MCF 10A (cell line): Measurements from ENCODE around the gene TIAM2. TPM values are rescaled to one million over a fixed set of nuclear protein-coding genes. Genes with fewer than 3 reads are reported as not detected.

Experiments
- BruUV-seq: library from RNA; stranded (reverse); fragments of 400-500 nt; replicated peaks from 2 replicates; lab custom pipeline; 2021; lab: Mats Ljungman, UMichigan
- CTCF ChIA-PET: fragments of 300-600 bp; sonication (Branson Sonifier 250); formaldehyde crosslinking; extraction: SDS; loops from one replicate; lab custom pipeline; 2021; ENCODE audit warnings: antibody characterized with exemption, inconsistent platforms; lab: Yijun Ruan, JAX
- POLR2A ChIA-PET: fragments of 300-600, 350-650 bp; sonication (Branson Sonifier 250); formaldehyde crosslinking; extraction: SDS; loops from one replicate; lab custom pipeline; 2020; ENCODE audit warnings: antibody characterized with exemption, inconsistent platforms; lab: Yijun Ruan, JAX
- DNase-seq: peaks from one replicate; pipeline ENCODE4 v3.0.0-alpha.2; 2018; ENCODE audit not compliant: unreplicated experiment
- H3K27ac Mint-ChIP-seq: one replicate; pipeline ENCODE4 v1.8.0; 2022; ENCODE audit warnings: mild to moderate bottlenecking, low read depth, mixed read lengths; ENCODE audit not compliant: unreplicated experiment
- H3K27me3 Mint-ChIP-seq: one replicate; pipeline ENCODE4 v1.8.0; 2022; ENCODE audit warnings: mixed read lengths; ENCODE audit not compliant: insufficient read depth, unreplicated experiment
- H3K36me3 Mint-ChIP-seq: one replicate; pipeline ENCODE4 v1.8.0; 2022; ENCODE audit warnings: mild to moderate bottlenecking, moderate library complexity, mixed read lengths; ENCODE audit not compliant: insufficient read depth, unreplicated experiment
- H3K4me1 Mint-ChIP-seq: one replicate; pipeline ENCODE4 v1.8.0; 2022; ENCODE audit warnings: mixed read lengths; ENCODE audit not compliant: insufficient read depth, unreplicated experiment
- H3K4me3 Mint-ChIP-seq: one replicate; pipeline ENCODE4 v1.8.0; 2022; ENCODE audit warnings: mild to moderate bottlenecking, moderate library complexity, mixed read lengths; ENCODE audit not compliant: unreplicated experiment
- H3K9me3 Mint-ChIP-seq: one replicate; pipeline ENCODE4 v1.8.0; 2022; ENCODE audit warnings: mixed read lengths; ENCODE audit not compliant: unreplicated experiment
- CTCF ChIP-seq: fragments of 200-600 bp; IDR thresholded peaks from one replicate; pipeline ENCODE4 v1.8.0; 2022; ENCODE audit warnings: antibody characterized with exemption, mild to moderate bottlenecking; ENCODE audit not compliant: unreplicated experiment
- intact Hi-C: fragments of 100-400 bp; cut with micrococcal nuclease; formaldehyde crosslinking; loops from 2 replicates; pipeline ENCODE4 v1.14.1; 2022
- total RNA-seq: library from RNA; stranded (reverse); gene quantifications from 2 replicates; pipeline ENCODE4 v1.2.3, GENCODE V29; 2022

Gene TIAM2
- total RNA-seq, 1 experiment from 2014 or later: 3.1 TPM

GRCh38 chr6:155237613-155238012, 242.5 kb downstream of the TIAM2 start:
- no peak for DNase-seq
- peaks cover 15% of the 10 kb centered on the region for H3K9me3 Mint-ChIP-seq
- no peaks in the 10 kb centered on the region for H3K27me3 Mint-ChIP-seq
- H3K4me1 Mint-ChIP-seq: no peaks in the 10 kb centered on the region
- intact Hi-C loops: no loop called here
- no peaks in the 10 kb centered on the region for H3K36me3 Mint-ChIP-seq
- POLR2A ChIA-PET: no interaction called here
- no peak overlapping the region for H3K27ac Mint-ChIP-seq
- H3K4me3 Mint-ChIP-seq: no peak overlapping the region
- no TSS peak for BruUV-seq
- TF ChIP-seq CTCF: no peak
- CTCF ChIA-PET: interaction anchor here (7.1 kb wide), 1 partner anchor 11 kb away, joined by 30 read pairs; no protein-coding TSS in a partner anchor

- intact Hi-C loops: no loop called here
- Mint-ChIP-seq H3K27me3 (no peaks in the 10 kb centered on the region), H3K9me3 (peaks cover 15% of the 10 kb centered on the region), H3K36me3 (no peaks in the 10 kb centered on the region), H3K4me1 (no peaks in the 10 kb centered on the region), H3K4me3 (no peak overlapping the region), H3K27ac (no peak overlapping the region)
- no peak for TF ChIP-seq CTCF
- BruUV-seq: no TSS peak
- POLR2A ChIA-PET: interaction anchor here (0.6 to 1.3 kb wide), 3 partner anchors 16 to 55 kb away, joined by 3 read pairs; no protein-coding TSS in a partner anchor
- CTCF ChIA-PET: interaction anchor here (0.6 to 7.1 kb wide), 4 partner anchors 7 to 63 kb away, joined by 3 to 30 read pairs (median 4); no protein-coding TSS in a partner anchor
- no peak for DNase-seq
These were observed 245.9 kb downstream of the TIAM2 start for GRCh38 chr6:155240905-155241600.

DNA sequence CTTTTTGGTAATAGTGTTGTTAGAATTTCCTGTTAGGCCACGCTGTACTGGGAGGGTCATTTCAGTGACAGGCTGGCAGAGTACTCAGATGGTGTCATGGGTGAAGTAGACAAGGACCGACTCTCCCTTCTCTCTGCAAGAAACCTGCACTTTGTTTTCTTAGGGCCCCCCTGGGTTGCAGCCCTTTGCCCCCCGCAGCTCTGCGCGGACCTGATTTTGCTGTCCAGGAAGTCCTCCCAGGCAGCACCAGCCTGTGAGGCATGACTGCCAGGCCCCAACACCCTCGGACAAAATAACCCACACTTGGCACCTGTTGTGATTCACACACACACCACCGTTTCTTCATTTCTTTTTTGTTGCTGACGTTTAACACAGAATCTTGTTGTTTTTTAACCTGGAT, 246.9 kb downstream of the TIAM2 start:
- Mint-ChIP-seq H3K4me1 (no peaks in the 10 kb centered on the region), H3K36me3 (no peaks in the 10 kb centered on the region), H3K4me3 (no peak overlapping the region), H3K27me3 (no peaks in the 10 kb centered on the region), H3K27ac (no peak overlapping the region), H3K9me3 (peaks cover 15% of the 10 kb centered on the region)
- no peak for DNase-seq
- intact Hi-C loops: no loop called here
- BruUV-seq: no TSS peak
- CTCF ChIA-PET: interaction anchor here (0.6 to 0.9 kb wide), 2 partner anchors 19 to 64 kb away, joined by 3 to 5 read pairs; no protein-coding TSS in a partner anchor
- POLR2A ChIA-PET: no interaction called here
- no peak for TF ChIP-seq CTCF

DNA sequence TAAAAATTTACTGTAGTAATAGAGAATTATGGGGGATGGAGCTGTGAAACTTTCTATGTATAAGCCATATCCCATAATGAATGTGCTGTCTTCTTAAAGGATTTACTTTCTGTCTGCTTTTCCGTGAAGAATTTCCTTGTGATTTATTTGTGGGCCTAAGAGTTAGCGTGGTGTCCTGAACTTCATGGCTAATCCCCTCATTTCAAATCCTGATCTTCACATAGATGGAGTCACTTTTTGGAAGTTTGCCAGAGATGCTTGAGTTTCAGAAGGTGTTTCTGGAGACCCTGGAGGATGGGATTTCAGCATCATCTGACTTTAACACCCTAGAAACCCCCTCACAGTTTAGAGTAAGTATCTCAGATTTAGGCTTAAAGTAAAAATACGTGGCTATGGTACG, 249.3 kb downstream of the TIAM2 start:
- Mint-ChIP-seq H3K27ac (no peak overlapping the region), H3K4me1 (no peaks in the 10 kb centered on the region), H3K4me3 (no peak overlapping the region), H3K36me3 (no peaks in the 10 kb centered on the region), H3K27me3 (no peaks in the 10 kb centered on the region), H3K9me3 (peaks cover 7% of the 10 kb centered on the region)
- BruUV-seq: no TSS peak
- CTCF ChIA-PET: interaction anchor here (0.7 to 1.1 kb wide), 2 partner anchors 71 to 561 kb away, joined by 3 read pairs; no protein-coding TSS in a partner anchor
- no peak for DNase-seq
- intact Hi-C loops: no loop called here
- no peak for TF ChIP-seq CTCF
- POLR2A ChIA-PET: no interaction called here
